HG02798 (cell line): ENCODE measurements around the gene C3orf38.
"Not testable (repeated sequence)": the region's sequence is repeated elsewhere in the genome, so short reads cannot be mapped to it uniquely, and the experiment has no call there.

Source experiments
- ATAC-seq: cut with Tn5 transposase; IDR thresholded peaks from one replicate; pipeline ENCODE4 v1.9.1; 2021; ENCODE audit warnings: mild to moderate bottlenecking; ENCODE audit not compliant: unreplicated experiment, poor library complexity

The C3orf38 gene

DNA sequence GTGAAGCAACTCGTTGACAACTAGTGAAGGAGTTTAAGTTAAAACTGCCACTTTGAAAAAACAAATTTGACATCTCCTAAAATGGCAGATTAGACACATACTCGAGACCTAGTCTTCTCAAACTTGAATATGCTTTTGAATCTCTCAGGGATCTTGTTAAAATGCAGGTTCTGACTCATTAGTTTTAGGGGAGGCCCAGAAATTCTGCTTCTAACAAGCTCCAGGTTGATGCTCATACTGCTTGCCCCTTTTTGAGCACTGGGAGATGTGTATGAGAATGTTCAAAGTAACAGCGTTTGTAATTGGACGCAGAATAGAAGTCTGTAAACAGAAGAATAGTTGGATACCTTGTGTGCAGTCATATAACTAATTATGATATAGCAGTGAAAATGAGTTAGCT is 1.6 kb downstream of the C3orf38 start:
- ATAC-seq = no peak

DNA sequence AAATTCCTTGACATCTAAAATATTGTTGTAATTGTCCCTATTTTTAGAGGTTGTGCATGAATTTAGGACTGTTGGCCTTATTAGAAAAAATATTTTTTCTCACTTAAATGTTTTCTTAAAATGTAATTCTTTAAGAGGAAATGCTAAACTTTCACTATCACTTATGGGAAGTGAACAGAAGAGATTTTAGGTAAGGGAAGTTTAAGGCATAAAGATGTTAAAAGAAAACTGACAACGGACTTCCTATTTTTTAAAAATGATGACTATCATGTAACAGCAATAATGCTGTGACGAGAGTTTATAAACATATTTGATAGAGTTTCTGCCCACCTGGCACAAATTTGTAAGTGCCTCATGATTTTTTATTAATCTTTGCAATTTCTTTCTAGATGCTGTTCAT is 3.1 kb downstream of the C3orf38 start:
- ATAC-seq = no peak

DNA sequence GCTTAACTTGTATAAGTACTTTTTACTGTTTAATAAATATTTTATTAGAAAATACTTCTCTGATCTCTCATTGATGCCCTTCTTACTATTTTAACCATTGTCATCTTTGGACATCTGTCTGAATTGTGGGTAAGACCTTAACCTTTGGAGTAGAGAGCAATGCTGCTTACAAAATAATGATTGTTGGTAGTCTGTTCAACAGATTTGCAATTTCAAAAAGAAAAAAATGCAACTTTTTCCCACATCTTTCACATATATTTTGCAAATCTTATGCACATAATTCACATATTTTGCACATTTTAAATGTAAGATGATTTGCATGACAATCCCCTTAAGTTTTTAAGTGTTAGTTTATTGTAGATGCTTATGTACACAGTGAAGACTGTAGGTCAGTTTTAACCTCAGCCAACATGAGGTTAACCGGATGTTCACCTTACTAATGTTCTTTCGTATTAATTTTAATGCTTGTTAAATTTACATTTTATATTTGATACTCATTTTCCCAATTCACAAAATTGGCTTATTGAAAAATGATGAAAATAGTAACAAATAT is 16.7 kb downstream of the C3orf38 start:
- no peak for ATAC-seq

DNA sequence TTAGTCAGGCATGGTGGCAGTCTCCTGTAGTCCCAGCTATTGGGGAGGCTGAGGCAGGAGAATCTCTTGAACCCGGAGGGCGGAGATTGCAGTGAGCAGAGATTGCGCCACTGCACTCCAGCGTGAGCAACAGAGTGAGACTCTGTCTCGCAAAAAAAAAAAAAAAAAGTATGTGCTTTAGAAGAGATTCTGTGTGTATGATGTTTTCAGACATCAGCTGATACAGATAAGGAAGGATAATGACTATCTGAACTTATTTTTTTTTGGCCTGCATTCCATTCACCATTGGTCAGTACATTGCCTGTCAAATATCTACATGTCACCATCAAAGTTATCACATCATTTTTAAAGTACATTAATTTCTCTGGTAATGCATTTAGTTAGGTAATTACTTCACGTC is 17.4 kb downstream of the C3orf38 start:
- ATAC-seq = no peak

DNA sequence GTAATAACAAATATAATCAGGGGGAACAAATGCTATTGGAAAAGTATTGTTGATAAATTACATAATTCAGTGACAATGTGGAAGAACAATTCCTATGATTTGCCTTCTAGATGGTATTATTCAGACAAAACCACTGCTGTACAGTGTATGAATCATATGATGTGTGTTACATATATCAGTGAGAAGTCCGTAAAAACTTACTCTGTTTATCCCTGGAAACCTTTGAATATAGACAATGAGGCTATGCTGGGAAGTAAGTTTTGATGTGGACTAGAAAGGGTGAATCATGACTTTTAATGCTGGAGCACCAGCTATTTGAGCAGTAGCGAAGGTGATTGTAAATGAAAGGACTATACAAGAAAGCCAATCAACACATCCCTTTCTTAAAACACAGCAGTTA is 17.9 kb downstream of the C3orf38 start:
- ATAC-seq = no peak

DNA sequence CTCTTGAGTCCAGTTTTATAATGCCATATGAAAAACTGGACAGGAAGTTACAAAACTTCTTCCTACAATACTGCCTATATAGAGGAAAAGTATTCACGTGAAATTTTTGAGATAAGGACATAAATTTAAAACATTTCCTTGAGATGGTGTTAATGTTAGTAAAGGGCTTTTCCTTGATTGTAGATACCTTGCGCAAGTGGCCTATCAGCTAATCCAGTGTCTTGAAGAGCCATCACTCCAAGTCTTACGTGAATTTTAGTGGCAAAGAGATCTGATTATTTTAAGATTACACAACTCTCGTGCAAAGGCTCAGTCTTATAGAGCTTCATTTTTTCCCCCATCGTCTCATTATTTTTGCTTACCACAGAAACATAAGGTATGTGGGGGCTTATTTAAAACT is 18.4 kb downstream of the C3orf38 start:
- ATAC-seq = no peak

DNA sequence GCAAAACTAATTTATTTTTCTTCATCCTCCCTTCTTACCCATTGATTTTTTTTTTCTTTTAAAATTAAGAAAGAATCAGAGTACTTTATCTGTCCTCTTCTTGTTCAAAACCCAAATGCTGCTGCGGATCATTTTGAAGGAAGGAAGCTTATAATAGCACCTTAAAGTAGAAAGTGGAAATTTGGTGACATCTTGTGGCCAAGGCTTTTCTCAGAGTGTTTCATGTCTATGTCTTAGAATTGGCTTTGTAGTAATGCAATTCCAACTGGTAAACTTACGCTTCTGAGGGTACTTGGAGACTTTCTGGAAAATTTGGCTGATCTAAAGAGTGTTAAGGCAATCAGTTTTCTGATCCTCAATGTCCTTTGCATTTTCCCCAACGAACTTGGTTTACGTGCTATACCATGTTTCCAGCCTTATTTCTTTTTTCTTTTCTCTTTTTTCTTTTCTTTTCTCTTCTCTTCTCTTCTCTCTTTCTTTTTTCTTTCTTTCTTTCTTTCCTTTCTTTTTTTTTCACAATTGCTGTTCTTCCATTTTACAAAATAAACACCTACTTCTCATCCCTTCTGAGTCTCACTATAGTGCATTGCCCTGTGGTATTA is 30.7 kb downstream of the C3orf38 start:
- ATAC-seq = peak; percentile 92

DNA sequence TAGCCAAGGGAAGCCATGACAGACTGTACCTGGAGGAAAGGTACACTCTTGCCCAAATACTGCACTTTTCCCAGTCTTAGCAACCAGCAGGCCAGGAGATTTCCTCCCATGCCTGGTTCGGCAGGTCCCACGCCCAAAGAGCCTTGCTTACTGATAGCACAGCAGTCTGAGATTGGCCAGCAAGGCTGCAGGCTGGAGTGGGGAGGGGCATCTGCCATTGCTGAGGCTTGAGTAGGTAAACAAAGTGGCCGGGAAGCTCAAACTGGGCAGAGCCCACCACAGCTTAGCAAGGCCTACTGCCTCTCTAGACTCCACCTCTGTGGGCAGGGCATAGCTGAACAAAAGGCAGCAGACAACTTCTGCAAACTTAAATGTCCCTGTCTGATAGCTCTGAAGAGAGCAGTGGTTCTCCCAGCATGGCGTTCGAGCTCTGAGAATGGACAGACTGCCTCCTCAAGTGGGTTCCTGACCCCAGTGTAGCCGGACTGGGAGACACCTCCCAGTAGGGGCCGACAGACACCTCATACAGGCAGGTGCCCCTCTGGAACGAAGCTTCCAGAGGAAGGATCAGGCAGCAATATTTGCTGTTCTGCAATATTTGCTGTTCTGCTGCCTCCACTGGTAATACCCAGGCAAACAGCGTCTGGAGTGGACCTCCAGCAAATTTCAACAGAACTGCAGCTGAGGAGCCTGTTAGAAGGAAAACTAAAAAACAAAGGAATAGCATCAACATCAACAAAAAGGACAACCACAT is 32.6 kb downstream of the C3orf38 start:
- ATAC-seq = not testable (repeated sequence)

DNA sequence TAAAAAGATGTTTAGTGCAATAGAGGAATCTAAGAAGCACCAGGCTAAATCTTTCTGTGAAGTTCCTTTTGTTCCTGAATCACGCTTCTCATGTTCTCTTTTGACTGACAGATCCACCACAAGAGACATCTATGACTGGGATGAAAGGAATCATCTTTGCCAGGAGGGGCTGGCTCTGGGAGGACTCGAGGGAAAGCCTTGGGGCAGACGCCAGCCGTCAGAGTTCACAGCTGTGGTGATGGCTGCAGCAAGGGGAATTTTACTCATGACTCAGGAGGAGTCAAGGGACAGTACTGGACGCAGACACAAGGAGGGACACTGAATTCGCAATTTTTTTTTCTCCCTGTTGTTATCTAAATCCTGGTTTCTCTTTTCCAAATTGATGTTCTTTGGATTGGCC is 38.7 kb downstream of the C3orf38 start:
- ATAC-seq = no peak

DNA sequence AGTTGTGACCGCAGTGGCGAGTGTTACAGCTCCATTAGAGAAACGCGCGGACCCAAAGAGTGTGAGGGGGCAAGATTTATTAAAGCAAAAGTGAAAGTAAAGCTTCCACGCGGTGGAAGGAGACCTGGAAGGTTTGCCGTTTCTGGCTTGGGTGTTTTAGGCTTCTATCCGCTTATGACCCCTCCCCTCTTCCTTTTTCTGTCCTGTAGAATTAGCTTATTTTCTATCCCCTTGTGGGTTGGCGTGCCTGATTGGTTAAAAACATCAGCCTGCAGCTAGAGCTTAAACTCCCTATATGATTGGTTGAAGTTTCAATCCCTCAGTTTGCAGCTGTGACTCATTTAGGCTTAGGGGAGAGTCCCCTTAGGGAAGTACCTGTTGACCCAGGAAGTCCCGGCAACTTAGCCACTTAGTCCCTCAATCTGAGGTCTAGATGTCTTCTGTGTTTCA is 39.6 kb downstream of the C3orf38 start:
- ATAC-seq = peak; percentile 90

DNA sequence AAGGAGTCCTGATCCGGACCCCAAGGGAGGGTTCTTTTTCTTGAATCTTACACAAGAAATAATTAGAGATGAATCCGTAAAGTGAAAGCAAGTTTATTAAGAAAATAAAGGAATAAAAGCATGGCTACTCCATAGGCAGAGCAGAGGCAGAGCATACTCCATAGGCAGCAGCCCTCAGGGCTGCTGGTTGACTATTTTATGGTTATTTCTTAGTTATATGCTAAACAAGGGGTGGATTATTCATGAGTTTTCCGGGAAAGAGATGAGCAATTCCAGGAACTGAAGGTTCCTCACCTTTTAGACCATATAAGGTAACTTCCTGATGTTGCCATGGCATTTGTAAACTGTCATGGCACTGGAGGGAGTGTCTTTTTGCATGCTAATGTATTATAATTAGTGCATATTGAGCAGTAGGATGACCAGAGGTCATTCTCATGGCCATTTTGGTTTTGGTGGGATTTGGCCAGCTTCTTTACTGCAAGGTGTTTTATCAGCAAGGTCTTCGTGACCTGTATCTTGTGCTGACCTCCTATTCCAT is 42.2 kb downstream of the C3orf38 start:
- no peak for ATAC-seq

DNA sequence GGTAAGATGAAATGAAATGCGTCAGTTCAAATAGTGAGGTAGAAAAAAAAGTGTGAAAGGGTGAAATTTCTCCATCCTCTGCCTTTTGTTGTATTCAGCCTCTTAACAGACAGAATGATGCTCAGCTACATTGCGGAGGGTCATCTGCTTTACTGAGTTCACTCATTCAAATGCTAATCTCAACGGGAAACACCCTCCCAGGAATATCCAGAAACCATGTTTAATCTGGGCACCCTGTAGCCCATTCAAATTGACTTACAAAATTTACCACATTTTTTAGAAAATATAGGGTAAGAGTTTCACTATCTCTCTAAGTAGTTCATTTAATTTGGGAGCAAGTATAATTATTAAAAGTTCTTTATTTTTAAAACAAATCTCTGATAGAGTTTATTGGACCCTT is 42.9 kb downstream of the C3orf38 start:
- ATAC-seq = no peak

DNA sequence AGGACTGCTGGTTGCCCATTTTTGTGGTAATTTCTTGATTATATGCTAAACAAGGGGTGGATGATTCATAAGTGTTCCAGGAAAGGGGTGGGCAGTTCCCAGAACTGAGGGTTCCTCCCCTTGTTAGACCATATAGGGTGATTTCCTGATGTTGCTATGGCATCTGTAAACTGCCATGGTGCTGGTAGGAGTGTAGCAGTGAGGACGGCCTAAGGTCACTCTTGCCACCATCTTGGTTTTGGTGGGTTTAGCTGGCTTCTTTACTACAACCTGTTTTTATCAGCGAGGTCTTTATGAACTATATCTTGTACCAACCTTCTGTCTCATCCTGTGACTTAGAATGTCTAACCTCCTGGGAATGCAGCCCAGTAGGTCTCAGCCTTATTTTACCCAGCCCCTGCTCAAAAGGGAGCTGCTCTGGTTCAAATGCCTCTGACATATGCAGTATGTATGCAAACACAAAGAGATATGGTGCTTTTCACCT is 46.2 kb downstream of the C3orf38 start:
- no peak for ATAC-seq

DNA sequence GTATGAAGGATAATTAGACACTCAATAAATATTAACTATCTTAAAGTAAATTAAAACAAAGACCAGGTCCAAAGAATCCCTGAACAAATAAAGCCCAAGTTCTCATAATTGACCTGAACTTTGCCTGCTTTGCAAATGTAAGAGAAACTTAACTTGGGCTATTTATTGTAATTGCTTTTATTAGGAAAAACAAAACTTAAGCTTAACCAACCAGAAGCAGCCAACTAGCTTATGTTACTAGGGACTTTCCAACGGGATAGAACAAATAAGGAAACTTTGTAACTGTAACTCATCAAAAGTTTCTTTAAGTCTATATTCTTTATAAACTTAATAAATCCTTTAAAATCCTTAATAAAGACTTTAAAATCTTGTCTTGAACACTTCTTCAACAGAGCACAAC is 48.4 kb downstream of the C3orf38 start:
- no peak for ATAC-seq

DNA sequence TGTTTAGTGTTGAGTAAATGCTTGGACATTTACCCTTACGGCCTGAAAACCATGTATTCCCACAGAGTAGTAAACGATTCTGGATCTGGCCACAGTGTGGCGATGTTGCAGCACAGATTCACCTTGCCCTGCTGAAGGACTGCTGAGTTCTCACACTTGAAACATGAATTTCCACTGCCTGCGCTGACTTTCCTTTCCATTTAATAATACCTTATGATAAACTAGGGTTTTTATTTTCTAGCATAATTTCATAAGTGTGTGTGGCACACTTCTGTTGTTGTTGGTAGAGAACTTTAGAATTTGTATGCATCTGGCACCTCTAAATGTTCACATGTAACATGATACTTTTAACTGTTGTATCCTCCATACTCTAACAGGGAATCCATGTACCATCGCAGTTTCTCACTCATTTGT is 53.9 kb downstream of the C3orf38 start:
- ATAC-seq = peak; percentile 95
